MM.1S (cell line): ENCODE data around the gene ZNF438.

Experiments used
- DNase-seq: peaks from one replicate; pipeline ENCODE4 v3.0.0-alpha.2; 2015
- H2AFZ ChIP-seq: fragments of 300-600 bp; sonication (generic); 2 replicates; pipeline ENCODE4 v1.6.0; 2016; ENCODE audit warnings: antibody characterized with exemption, low read length
- H3F3A ChIP-seq: fragments of 300-600 bp; sonication (generic); 2 replicates; pipeline ENCODE4 v1.6.1; 2016; ENCODE audit warnings: mild to moderate bottlenecking, antibody characterized with exemption, low read length, moderate library complexity, mixed read lengths; ENCODE audit not compliant: insufficient read depth
- H3K27ac ChIP-seq: fragments of 300-600 bp; sonication (generic); 2 replicates; pipeline ENCODE4 v1.5.1; 2016; ENCODE audit warnings: mild to moderate bottlenecking, low read length
- H3K27me3 ChIP-seq: fragments of 300-600 bp; sonication (generic); replicated peaks from 2 replicates; pipeline ENCODE4 v1.6.0; 2016; ENCODE audit warnings: low read length; ENCODE audit not compliant: insufficient read depth
- H3K36me3 ChIP-seq: fragments of 300-600 bp; sonication (generic); replicated peaks from 2 replicates; pipeline ENCODE4 v1.6.1; 2016; ENCODE audit warnings: mild to moderate bottlenecking, low read length, mixed read lengths; ENCODE audit not compliant: insufficient read depth
- H3K4me1 ChIP-seq: fragments of 300-600 bp; sonication (generic); 2 replicates; pipeline ENCODE4 v1.6.1; 2016; ENCODE audit warnings: low read length, mixed read lengths
- H3K4me2 ChIP-seq: fragments of 300-600 bp; sonication (generic); 2 replicates; pipeline ENCODE4 v1.6.0; 2016; ENCODE audit warnings: low read depth, low read length
- H3K4me3 ChIP-seq: fragments of 300-600 bp; sonication (generic); 2 replicates; pipeline ENCODE4 v1.5.1; 2016; ENCODE audit warnings: low read length, mixed read lengths
- H3K79me2 ChIP-seq: fragments of 300-600 bp; sonication (generic); 2 replicates; pipeline ENCODE4 v1.6.1; 2016; ENCODE audit warnings: mixed run types, low read length, mixed read lengths
- H3K9ac ChIP-seq: fragments of 300-600 bp; sonication (generic); 2 replicates; pipeline ENCODE4 v1.6.1; 2016; ENCODE audit warnings: low read length, mixed read lengths
- H3K9me2 ChIP-seq: fragments of 300-600 bp; sonication (generic); replicated peaks from 2 replicates; pipeline ENCODE4 v1.6.1; 2016; ENCODE audit warnings: mild to moderate bottlenecking, low read length, mixed read lengths; ENCODE audit not compliant: insufficient read depth
- H3K9me3 ChIP-seq: fragments of 300-600 bp; sonication (generic); replicated peaks from 2 replicates; pipeline ENCODE4 v1.6.1; 2016; ENCODE audit warnings: mild to moderate bottlenecking, low read length, mixed read lengths; ENCODE audit not compliant: insufficient read depth
- H4K20me1 ChIP-seq: fragments of 300-600 bp; sonication (generic); 2 replicates; pipeline ENCODE4 v1.6.1; 2016; ENCODE audit warnings: mild to moderate bottlenecking, low read length, moderate library complexity, mixed read lengths; ENCODE audit not compliant: insufficient read depth
- EZH2 ChIP-seq: fragments of 300-600 bp; sonication (generic); optimal IDR thresholded peaks from 2 replicates; pipeline ENCODE3; 2017; ENCODE audit warnings: low read depth, mild to moderate bottlenecking, antibody characterized with exemption, low read length, mixed read lengths
- EZH2phosphoT487 ChIP-seq: fragments of 300-600 bp; sonication (generic); IDR thresholded peaks from 2 replicates; pipeline ENCODE4 v1.6.1; 2018; ENCODE audit warnings: antibody characterized with exemption, low read length
- TF ChIP-seq, protein P1 (sequence below): fragments of 300-600 bp; sonication (generic); IDR thresholded peaks from 2 replicates; pipeline ENCODE4 v1.5.1; 2016; ENCODE audit warnings: antibody characterized with exemption, low read length, mixed read lengths

Gene ZNF438

GRCh38 chr10:30944005-30944404, 87.7 kb downstream of the ZNF438 start:
- no peak for DNase-seq
- H2AFZ ChIP-seq, result no peak overlapping the region
- H3K36me3 ChIP-seq, result no peaks in the 10 kb centered on the region
- no peaks in the 10 kb centered on the region for H3K79me2 ChIP-seq
- no peaks in the 10 kb centered on the region for H4K20me1 ChIP-seq
- TF ChIP-seq EZH2phosphoT487 (no peak), EZH2 (no peak)
- TF ChIP-seq, protein P1, sequence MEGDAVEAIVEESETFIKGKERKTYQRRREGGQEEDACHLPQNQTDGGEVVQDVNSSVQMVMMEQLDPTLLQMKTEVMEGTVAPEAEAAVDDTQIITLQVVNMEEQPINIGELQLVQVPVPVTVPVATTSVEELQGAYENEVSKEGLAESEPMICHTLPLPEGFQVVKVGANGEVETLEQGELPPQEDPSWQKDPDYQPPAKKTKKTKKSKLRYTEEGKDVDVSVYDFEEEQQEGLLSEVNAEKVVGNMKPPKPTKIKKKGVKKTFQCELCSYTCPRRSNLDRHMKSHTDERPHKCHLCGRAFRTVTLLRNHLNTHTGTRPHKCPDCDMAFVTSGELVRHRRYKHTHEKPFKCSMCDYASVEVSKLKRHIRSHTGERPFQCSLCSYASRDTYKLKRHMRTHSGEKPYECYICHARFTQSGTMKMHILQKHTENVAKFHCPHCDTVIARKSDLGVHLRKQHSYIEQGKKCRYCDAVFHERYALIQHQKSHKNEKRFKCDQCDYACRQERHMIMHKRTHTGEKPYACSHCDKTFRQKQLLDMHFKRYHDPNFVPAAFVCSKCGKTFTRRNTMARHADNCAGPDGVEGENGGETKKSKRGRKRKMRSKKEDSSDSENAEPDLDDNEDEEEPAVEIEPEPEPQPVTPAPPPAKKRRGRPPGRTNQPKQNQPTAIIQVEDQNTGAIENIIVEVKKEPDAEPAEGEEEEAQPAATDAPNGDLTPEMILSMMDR, result no peak
- no peaks in the 10 kb centered on the region for H3K27me3 ChIP-seq
- H3K9me2 ChIP-seq, result no peaks in the 10 kb centered on the region
- H3K4me3 ChIP-seq, result no peak overlapping the region
- no peak overlapping the region for H3K27ac ChIP-seq
- no peaks in the 10 kb centered on the region for H3K4me1 ChIP-seq
- H3K9ac ChIP-seq, result no peak overlapping the region
- no peaks in the 10 kb centered on the region for H3K9me3 ChIP-seq
- H3K4me2 ChIP-seq, result no peak overlapping the region
- no peaks in the 10 kb centered on the region for H3F3A ChIP-seq

DNA sequence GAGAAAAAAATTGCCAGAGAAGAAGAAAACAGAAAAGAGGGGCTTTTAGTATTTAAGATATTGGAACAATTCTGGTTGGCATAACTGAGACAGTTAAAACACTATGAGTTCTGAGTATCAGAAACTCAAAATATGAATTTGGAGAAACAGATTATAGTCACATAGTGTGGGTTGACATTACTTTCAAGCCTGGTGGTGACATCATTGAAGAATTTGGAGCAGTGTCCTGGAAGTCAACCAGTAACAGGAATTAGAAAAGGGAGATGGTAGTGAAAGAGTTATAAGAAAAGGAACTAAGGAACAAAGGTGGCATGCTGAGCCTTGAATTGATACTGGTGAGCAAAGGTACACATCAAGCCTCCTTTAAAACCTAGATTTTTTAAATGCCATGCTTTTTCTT, 88.2 kb downstream of the ZNF438 start:
- Histone ChIP-seq H3K27me3 (no peaks in the 10 kb centered on the region), H3K79me2 (no peaks in the 10 kb centered on the region), H3K9me2 (no peaks in the 10 kb centered on the region), H3K4me1 (no peaks in the 10 kb centered on the region), H3F3A (no peaks in the 10 kb centered on the region), H4K20me1 (no peaks in the 10 kb centered on the region), H3K4me2 (no peak overlapping the region), H3K9me3 (no peaks in the 10 kb centered on the region), H3K27ac (no peak overlapping the region), H3K9ac (no peak overlapping the region), H3K36me3 (no peaks in the 10 kb centered on the region), H2AFZ (no peak overlapping the region), H3K4me3 (no peak overlapping the region)
- TF ChIP-seq EZH2phosphoT487 (no peak), EZH2 (no peak)
- TF ChIP-seq, protein P1, result no peak
- DNase-seq, result no peak

- no peaks in the 10 kb centered on the region for H4K20me1 ChIP-seq
- no peak overlapping the region for H3K27ac ChIP-seq
- TF ChIP-seq EZH2phosphoT487, result no peak
- TF ChIP-seq, protein P1, result no peak
- no peak for TF ChIP-seq EZH2
- H3K9ac ChIP-seq, result no peak overlapping the region
- no peaks in the 10 kb centered on the region for H3K4me1 ChIP-seq
- no peak overlapping the region for H3K4me2 ChIP-seq
- H3K27me3 ChIP-seq, result no peaks in the 10 kb centered on the region
- no peaks in the 10 kb centered on the region for H3K36me3 ChIP-seq
- no peak overlapping the region for H2AFZ ChIP-seq
- H3F3A ChIP-seq, result no peaks in the 10 kb centered on the region
- no peak overlapping the region for H3K4me3 ChIP-seq
- DNase-seq, result no peak
- H3K79me2 ChIP-seq, result no peaks in the 10 kb centered on the region
- no peaks in the 10 kb centered on the region for H3K9me2 ChIP-seq
- no peaks in the 10 kb centered on the region for H3K9me3 ChIP-seq
Measured at GRCh38 chr10:30940256-30940655, 91.4 kb downstream of the ZNF438 start.
